Measurements from ENCODE around the gene CSK. TPM values are rescaled to one million over a fixed set of nuclear protein-coding genes. Genes with fewer than 3 reads are reported as not detected.

Gene CSK
- total and polyA plus RNA-seq, 2 experiments from 2014 or later: 16.9 to 19.1 TPM

DNA sequence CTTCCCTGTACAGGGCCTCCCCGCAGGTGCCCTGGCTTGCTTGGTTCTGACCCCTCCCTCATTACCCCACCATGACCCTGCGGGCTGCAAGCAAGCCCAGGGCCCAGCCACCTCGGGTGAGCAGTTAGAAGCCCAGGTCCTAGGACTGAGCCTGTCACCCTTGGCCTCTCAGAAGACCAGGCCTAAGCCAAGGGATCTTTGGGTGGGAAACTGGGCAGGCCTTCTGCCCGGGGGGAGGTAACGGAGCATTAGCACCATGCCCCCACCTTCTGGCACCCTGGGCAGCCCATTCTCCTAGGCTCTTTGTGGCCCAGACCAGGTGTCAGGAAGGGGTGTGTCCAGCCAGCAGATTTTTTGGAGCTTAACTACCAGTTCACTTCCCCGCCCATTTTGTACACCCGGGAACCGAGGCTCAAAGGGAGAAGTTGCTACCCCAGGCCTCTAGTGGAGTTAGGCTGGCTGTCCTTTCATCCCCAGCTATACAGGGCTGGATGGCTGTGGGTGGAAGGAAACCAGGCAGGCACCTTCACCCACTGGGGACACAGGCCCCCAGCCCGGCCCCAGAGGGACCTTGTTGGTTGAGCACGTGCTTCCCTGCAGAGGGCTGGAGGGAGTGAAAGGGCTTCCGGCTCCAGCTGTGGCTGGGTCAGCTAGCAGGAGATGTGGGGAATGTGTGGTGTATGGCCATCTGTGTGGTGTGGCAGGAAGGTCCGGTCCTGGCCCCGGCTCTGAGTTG lies 1.4 kb downstream of the CSK start:
- Histone ChIP-seq H3K9me3 (ENCODE audit: low read depth) (no peaks in the 10 kb centered on the region), H3K4me1 (ENCODE audit: insufficient read depth) (peaks cover 53% of the 10 kb centered on the region), H3K4me3 (peak overlapping the region; percentile 99), H3K9me2 (replicated peaks; ENCODE audit: insufficient read depth) (no peaks in the 10 kb centered on the region), H2AFZ (no peak overlapping the region), H3K36me3 (replicated peaks; ENCODE audit: insufficient read depth, low read depth) (no peaks in the 10 kb centered on the region), H3K4me2 (peak overlapping the region; percentile 98), H4K20me1 (ENCODE audit: insufficient read depth, poor library complexity, severe bottlenecking) (peaks cover 53% of the 10 kb centered on the region), H3K27ac (peak overlapping the region; percentile 12), H3K79me2 (peaks cover 65% of the 10 kb centered on the region), H3K27me3 (no peaks in the 10 kb centered on the region)
- peak; percentile 51 for DNase-seq (ENCODE audit: low spot score)
- WGBS (ENCODE audit: low lambda C conversion rate, missing lambda C conversion rate): 25% methylated on average over 13 of the region's 13 CpGs
- TF ChIP-seq, protein P1, sequence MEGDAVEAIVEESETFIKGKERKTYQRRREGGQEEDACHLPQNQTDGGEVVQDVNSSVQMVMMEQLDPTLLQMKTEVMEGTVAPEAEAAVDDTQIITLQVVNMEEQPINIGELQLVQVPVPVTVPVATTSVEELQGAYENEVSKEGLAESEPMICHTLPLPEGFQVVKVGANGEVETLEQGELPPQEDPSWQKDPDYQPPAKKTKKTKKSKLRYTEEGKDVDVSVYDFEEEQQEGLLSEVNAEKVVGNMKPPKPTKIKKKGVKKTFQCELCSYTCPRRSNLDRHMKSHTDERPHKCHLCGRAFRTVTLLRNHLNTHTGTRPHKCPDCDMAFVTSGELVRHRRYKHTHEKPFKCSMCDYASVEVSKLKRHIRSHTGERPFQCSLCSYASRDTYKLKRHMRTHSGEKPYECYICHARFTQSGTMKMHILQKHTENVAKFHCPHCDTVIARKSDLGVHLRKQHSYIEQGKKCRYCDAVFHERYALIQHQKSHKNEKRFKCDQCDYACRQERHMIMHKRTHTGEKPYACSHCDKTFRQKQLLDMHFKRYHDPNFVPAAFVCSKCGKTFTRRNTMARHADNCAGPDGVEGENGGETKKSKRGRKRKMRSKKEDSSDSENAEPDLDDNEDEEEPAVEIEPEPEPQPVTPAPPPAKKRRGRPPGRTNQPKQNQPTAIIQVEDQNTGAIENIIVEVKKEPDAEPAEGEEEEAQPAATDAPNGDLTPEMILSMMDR (IDR thresholded peaks at IDR 0.05; ENCODE audit: poor library complexity): no peak

DNA sequence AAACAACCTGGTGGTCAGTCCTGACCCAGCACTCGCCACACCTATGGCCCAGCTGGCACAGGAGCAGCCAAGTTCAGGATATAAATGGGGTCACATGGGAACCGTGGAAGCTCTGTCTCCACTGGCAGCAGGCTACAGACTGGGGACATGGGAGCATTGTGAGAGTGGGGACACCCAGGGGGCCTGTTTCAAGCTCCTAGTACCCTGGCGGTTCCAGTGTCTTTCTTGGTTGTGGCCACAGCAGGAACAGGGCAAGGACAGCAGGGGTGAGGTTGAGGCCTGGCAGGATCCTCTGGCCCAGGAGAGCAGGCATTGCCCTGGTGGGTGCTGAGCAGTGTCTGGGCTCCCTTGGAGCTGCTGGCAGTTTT lies 1.9 kb downstream of the CSK start:
- no peaks in the 10 kb centered on the region for H3K36me3 ChIP-seq (replicated peaks; ENCODE audit: insufficient read depth, low read depth)
- WGBS (ENCODE audit: low lambda C conversion rate, missing lambda C conversion rate): 77% methylated on average over 3 of the region's 3 CpGs
- H2AFZ ChIP-seq: no peak overlapping the region

DNA sequence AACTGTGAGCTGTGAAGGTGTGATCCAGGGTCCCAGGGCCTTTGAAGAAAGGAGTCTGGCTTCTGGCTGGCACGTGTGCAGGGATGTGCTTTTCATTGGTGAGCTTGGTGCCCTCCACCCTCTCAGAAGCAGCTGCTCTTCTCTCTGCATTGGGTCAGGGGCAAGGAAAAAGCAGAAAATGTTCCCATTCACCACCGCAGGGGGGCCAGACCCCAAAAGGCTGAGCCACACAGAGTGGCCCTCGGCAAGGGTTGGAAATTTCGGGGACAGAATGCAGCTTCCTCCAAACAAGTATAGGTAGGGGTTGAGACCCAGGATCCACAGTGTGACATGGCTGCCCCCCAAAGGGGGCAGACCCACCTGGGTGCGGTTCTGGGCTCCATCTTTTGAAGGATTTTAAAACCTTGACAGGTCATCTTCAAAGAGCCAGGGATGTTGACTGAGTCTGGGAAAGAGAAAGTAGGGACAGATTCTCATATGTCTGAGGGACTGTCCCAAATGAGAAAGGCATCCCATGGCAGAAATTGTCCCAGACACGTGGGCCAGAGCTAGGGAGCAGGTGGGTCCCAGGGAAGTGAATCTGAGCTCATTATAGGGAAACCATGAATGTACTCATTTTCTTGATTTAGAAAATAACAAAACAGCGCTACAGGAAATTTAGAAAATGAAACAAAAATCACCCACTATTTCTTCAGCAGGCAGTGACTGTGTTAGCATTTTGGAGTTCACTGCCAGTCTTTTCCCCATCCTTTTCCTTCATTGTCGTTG lies 2.7 kb downstream of the CSK start:
- no peak overlapping the region for H2AFZ ChIP-seq
- H3K27ac ChIP-seq: no peak overlapping the region
- WGBS (ENCODE audit: low lambda C conversion rate, missing lambda C conversion rate): 89% methylated on average over 8 of the region's 8 CpGs
- TF ChIP-seq EZH2phosphoT487 (IDR thresholded peaks at IDR 0.05; ENCODE audit: low read depth, severe bottlenecking, unreplicated experiment) (no peak), EZH2 (IDR thresholded peaks at IDR 0.05; ENCODE audit: borderline replicate concordance) (no peak)
- TF ChIP-seq, protein P1 (IDR thresholded peaks at IDR 0.05; ENCODE audit: poor library complexity): no peak
- H3K79me2 ChIP-seq: peaks cover 78% of the 10 kb centered on the region
- H4K20me1 ChIP-seq (ENCODE audit: insufficient read depth, poor library complexity, severe bottlenecking): peaks cover 65% of the 10 kb centered on the region
- no peak for DNase-seq (ENCODE audit: low spot score)
- peak overlapping the region; percentile 98 for H3K4me2 ChIP-seq
- peaks cover 54% of the 10 kb centered on the region for H3K4me1 ChIP-seq (ENCODE audit: insufficient read depth)
- no peaks in the 10 kb centered on the region for H3K9me3 ChIP-seq (ENCODE audit: low read depth)
- H3K4me3 ChIP-seq: no peak overlapping the region
- H3K9me2 ChIP-seq (replicated peaks; ENCODE audit: insufficient read depth): no peaks in the 10 kb centered on the region
- no peaks in the 10 kb centered on the region for H3K27me3 ChIP-seq
- no peaks in the 10 kb centered on the region for H3K36me3 ChIP-seq (replicated peaks; ENCODE audit: insufficient read depth, low read depth)

More for the DNA sequence above, 1.9 kb downstream of the CSK start:
- Histone ChIP-seq H3K4me3 (peak overlapping the region; percentile 99), H3K79me2 (peaks cover 71% of the 10 kb centered on the region), H3K4me2 (peak overlapping the region; percentile 98), H4K20me1 (ENCODE audit: insufficient read depth, poor library complexity, severe bottlenecking) (peaks cover 58% of the 10 kb centered on the region), H3K9me3 (ENCODE audit: low read depth) (no peaks in the 10 kb centered on the region), H3K9me2 (replicated peaks; ENCODE audit: insufficient read depth) (no peaks in the 10 kb centered on the region), H3K4me1 (ENCODE audit: insufficient read depth) (peaks cover 55% of the 10 kb centered on the region), H3K27ac (peak overlapping the region; percentile 12), H3K27me3 (no peaks in the 10 kb centered on the region)
- no peak for DNase-seq (ENCODE audit: low spot score)
- no peak for TF ChIP-seq EZH2phosphoT487 (IDR thresholded peaks at IDR 0.05; ENCODE audit: low read depth, severe bottlenecking, unreplicated experiment)
- no peak for TF ChIP-seq EZH2 (IDR thresholded peaks at IDR 0.05; ENCODE audit: borderline replicate concordance)
- TF ChIP-seq, protein P1 (IDR thresholded peaks at IDR 0.05; ENCODE audit: poor library complexity): no peak

All from hepatocyte (in vitro differentiated cells).